Parietal lobe (tissue), 2 donors: ENCODE results near the gene WDR76. TPM values are rescaled to one million over a fixed set of nuclear protein-coding genes. Genes with fewer than 3 reads are reported as not detected.

ENCODE experiments used
- small RNA-seq: library from RNA; depleted of rRNA; stranded (forward); fragments of <200 nt; gene quantifications from one replicate; pipeline ENCODE3, GENCODE V24; 2014; ENCODE audit warnings: low replicate concordance
- total RNA-seq: library from RNA; depleted of rRNA; stranded (reverse); fragments of >200 nt; gene quantifications from one replicate; pipeline ENCODE4 v1.2.3, GENCODE V29; 2014

Gene WDR76
- total RNA-seq, result 17.2 TPM

DNA sequence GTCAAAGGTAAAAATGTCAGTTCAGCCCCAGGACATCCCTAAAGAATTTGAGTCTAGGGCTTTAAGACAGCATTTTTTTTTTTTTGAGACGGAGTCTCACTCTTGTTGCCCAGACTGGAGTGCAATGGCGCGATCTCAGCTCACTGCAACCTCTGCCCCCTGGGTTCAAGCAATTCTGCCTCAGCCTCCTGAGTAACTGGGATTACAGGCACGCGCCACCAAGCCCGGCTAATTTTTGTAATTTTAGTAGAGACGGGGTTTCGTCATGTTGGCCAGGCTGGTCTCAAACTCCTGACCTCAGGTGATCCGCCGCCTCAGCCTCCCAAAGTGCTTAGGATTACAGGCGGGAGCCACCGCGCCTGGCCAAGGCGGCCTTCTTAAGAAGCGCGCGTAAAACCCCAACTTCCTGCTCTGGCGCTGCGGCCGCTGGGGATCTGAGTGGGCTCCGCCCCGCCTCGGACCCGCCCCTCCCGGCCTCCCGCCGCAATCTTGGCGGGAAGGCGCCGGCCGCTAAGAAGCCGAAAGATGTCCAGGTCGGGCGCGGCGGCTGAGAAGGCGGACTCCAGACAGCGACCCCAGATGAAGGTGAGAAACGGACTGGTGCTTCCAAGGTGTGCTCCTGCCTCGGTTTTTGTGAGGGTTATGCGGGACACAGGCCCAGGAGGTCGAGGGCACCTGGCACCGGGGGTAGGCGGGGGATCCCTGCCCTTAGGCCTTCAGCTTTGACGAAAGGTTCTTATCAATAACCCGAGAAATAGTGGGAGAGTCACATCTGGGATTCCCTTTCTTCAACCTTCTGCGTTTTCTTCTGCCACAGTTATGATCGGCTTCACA, at the start of gene WDR76:
Gene WDR76, plus strand, starts transcription at position 495 of the 834 bp plus-strand sequence. Its CDS starts 31 bp downstream, at position 526.

GRCh38 chr15:43791993-43792760, 34.6 kb upstream of the WDR76 start, which contains the start of gene SERF2:
TSS of gene SERF2 (plus strand) at chr15:43792320. CDS start at chr15:43792377, 57 bp downstream.

GRCh38 chr15:43799945-43800285, 26.9 kb upstream of the WDR76 start, which contains the start of gene SERINC4:
TSS of gene SERINC4 (minus strand) at chr15:43800220. CDS start at chr15:43799986, 234 bp downstream.

GRCh38 chr15:43800286-43801141, 26.3 kb upstream of the WDR76 start, which contains the start of gene HYPK:
TSS of gene HYPK (plus strand) at chr15:43800599. CDS start at chr15:43800623, 24 bp downstream.

GRCh38 chr15:43824302-43825246, 2.2 kb upstream of the WDR76 start, which contains the start of gene MFAP1:
TSS of gene MFAP1 (minus strand) at chr15:43824690. CDS start at chr15:43824569, 121 bp downstream.

Small RNAs within 50 kb of the gene (small RNA-seq; reads per million reads assigned to genes)
- gene MIR1282, result not detected
- gene RF00019, result not detected

Other genes starting within 250 kb of the WDR76 start
- gene PPIP5K1, start 236.8 kb upstream of the WDR76 start, total RNA-seq, result 99.2 TPM
- gene CKMT1B, start 233.0 kb upstream of the WDR76 start, total RNA-seq, result 11.9 TPM
- 1.6 TPM for gene STRC, start 208.2 kb upstream of the WDR76 start, total RNA-seq
- gene CATSPER2, start 178.2 kb upstream of the WDR76 start, total RNA-seq, result 18.2 TPM
- 12.2 TPM for gene CKMT1A, start 133.1 kb upstream of the WDR76 start, total RNA-seq
- gene PDIA3, start 80.6 kb upstream of the WDR76 start, total RNA-seq, result 34.1 TPM
- 5.0 TPM for gene ELL3, start 50.0 kb upstream of the WDR76 start, total RNA-seq
- 62.3 TPM for gene SERF2, start 34.7 kb upstream of the WDR76 start, total RNA-seq
- gene SERINC4, start 26.8 kb upstream of the WDR76 start, total RNA-seq, result not detected
- gene HYPK, start 26.4 kb upstream of the WDR76 start, total RNA-seq, result 11.0 TPM
- 21.0 TPM for gene MFAP1, start 2.3 kb upstream of the WDR76 start, total RNA-seq